ENCODE data around the gene KIFC1. TPM values are rescaled to one million over a fixed set of nuclear protein-coding genes. Genes with fewer than 3 reads are reported as not detected.

The KIFC1 gene
- polyA plus RNA-seq, 3 donors = 0.14 to 0.87 (median 0.68) TPM

- Histone ChIP-seq H4K20me1 (ENCODE audit: insufficient read depth, low read length) (peaks cover 4% of the 10 kb centered on the region), H3K4me1 (ENCODE audit: control insufficient read depth in 1 of 2, insufficient read depth in 2 of 2, low read length in 2 of 2) (peaks cover 29 to 51% of the 10 kb centered on the region in 2 donors), H3K27me3 (ENCODE audit: control insufficient read depth in 2 of 2, insufficient read depth in 2 of 2, low read length in 2 of 2) (no peaks in the 10 kb centered on the region), H3K27ac (ENCODE audit: low read depth in 1 of 2, low read length in 2 of 2) (peak overlapping the region; percentile 60 to 97), H3K4me3 (replicated peaks in 1 of 3; ENCODE audit: low read depth in 2 of 3, low read length in 3 of 3) (peak overlapping the region; percentile 22 to 69 (median 31)), H3K9me3 (replicated peaks in 1 of 2; ENCODE audit: control insufficient read depth in 1 of 2, insufficient read depth in 1 of 2, low read length in 2 of 2) (no peaks in the 10 kb centered on the region), H3K79me2 (ENCODE audit: insufficient read depth, low read length) (peaks cover 24% of the 10 kb centered on the region), H3K9ac (ENCODE audit: insufficient read depth, low read length, poor library complexity, severe bottlenecking) (peak overlapping the region; percentile 72), H3K36me3 (replicated peaks in 1 of 2; ENCODE audit: control insufficient read depth in 1 of 2, insufficient read depth in 2 of 2, low read length in 2 of 2) (peaks cover 1 to 23% of the 10 kb centered on the region in 2 donors), H2AFZ (ENCODE audit: insufficient read depth, low read depth, low read length, poor library complexity, severe bottlenecking) (peak overlapping the region; percentile 66), H3K4me2 (replicated peaks; ENCODE audit: extremely low read depth, low read length, poor library complexity, severe bottlenecking) (peak overlapping the region; percentile 71)
- peak in 1 of 3 donors; percentile 72 for DNase-seq
- Mint-ChIP-seq H3K4me1 (peaks cover 42% of the 10 kb centered on the region), H3K27ac (peak overlapping the region; percentile 95 to 98 (median 96)), H3K9me3 (peaks cover 0 to 2% (median 0%) of the 10 kb centered on the region in 7 donors), H3K36me3 (peaks cover 27 to 30% of the 10 kb centered on the region in 2 donors), H3K4me3 (peak overlapping the region; percentile 86 to 87), H3K27me3 (ENCODE audit: low read depth in 3 of 3) (peaks cover 3 to 21% (median 16%) of the 10 kb centered on the region in 3 donors)
- TF ChIP-seq CTCF (IDR thresholded peaks at IDR 0.05) = no peak
- intact Hi-C loops (cut with micrococcal nuclease) = loop anchor here in 1 of 2 donors (5.0 to 10.0 kb wide), 3 partner anchors 34 to 214 kb away; partner anchors contain the start of genes HSD17B8, RING1, RXRB and SLC39A7
- WGBS (ENCODE audit: insufficient coverage) = 51% methylated on average over 5 of the region's 8 CpGs
Measured at GRCh38 chr6:33418690-33419291, 27.2 kb downstream of the KIFC1 start.

GRCh38 chr6:33419580-33420490, 28.2 kb downstream of the KIFC1 start, which contains the start of gene SYNGAP1:
Gene SYNGAP1 (plus strand): TSS chr6:33420065. CDS start chr6:33420265, 200 bp downstream.
- Histone ChIP-seq H4K20me1 (ENCODE audit: insufficient read depth, low read length) (peaks cover 3% of the 10 kb centered on the region), H3K27ac (ENCODE audit: low read depth in 1 of 2, low read length in 2 of 2) (peak within 1 kb of the TSS; percentile 60 to 97), H3K27me3 (ENCODE audit: control insufficient read depth in 2 of 2, insufficient read depth in 2 of 2, low read length in 2 of 2) (no peaks in the 10 kb centered on the region), H2AFZ (ENCODE audit: insufficient read depth, low read depth, low read length, poor library complexity, severe bottlenecking) (peak within 1 kb of the TSS; percentile 66), H3K4me3 (replicated peaks in 1 of 3; ENCODE audit: low read depth in 2 of 3, low read length in 3 of 3) (peak within 1 kb of the TSS in 1 of 3 experiments; percentile 69), H3K79me2 (ENCODE audit: insufficient read depth, low read length) (peaks cover 24% of the 10 kb centered on the region), H3K9me3 (replicated peaks in 1 of 2; ENCODE audit: control insufficient read depth in 1 of 2, insufficient read depth in 1 of 2, low read length in 2 of 2) (no peaks in the 10 kb centered on the region), H3K36me3 (replicated peaks in 1 of 2; ENCODE audit: control insufficient read depth in 1 of 2, insufficient read depth in 2 of 2, low read length in 2 of 2) (peaks cover 0 to 13% of the 10 kb centered on the region in 2 donors), H3K9ac (ENCODE audit: insufficient read depth, low read length, poor library complexity, severe bottlenecking) (no peak within 1 kb of the TSS), H3K4me1 (ENCODE audit: control insufficient read depth in 1 of 2, insufficient read depth in 2 of 2, low read length in 2 of 2) (peaks cover 33 to 51% of the 10 kb centered on the region in 2 donors), H3K4me2 (replicated peaks; ENCODE audit: extremely low read depth, low read length, poor library complexity, severe bottlenecking) (peak within 1 kb of the TSS; percentile 71)
- peak within 1 kb of the TSS in 6 of 7 donors; percentile 51 to 98 (median 96) for H3K27ac Mint-ChIP-seq
- intact Hi-C loops (cut with micrococcal nuclease) = loop anchor here in 1 of 2 donors (5.0 to 10.0 kb wide), 3 partner anchors 32 to 215 kb away; partner anchors contain the start of genes HSD17B8, RING1, RXRB and SLC39A7
- TF ChIP-seq CTCF (IDR thresholded peaks at IDR 0.05) = no peak
- DNase-seq = no peak
- 2% methylated on average over 9 of the region's 22 CpGs for WGBS (ENCODE audit: insufficient coverage)
- H3K4me3 Mint-ChIP-seq = peak within 1 kb of the TSS in 1 of 2 donors; percentile 31
- H3K9me3 Mint-ChIP-seq = peaks cover 0 to 3% (median 0%) of the 10 kb centered on the region in 7 donors
- peaks cover 19 to 20% of the 10 kb centered on the region in 2 donors for H3K36me3 Mint-ChIP-seq
- H3K27me3 Mint-ChIP-seq (ENCODE audit: low read depth in 3 of 3) = peaks cover 4 to 26% (median 18%) of the 10 kb centered on the region in 3 donors
- H3K4me1 Mint-ChIP-seq = peaks cover 46% of the 10 kb centered on the region
